Erythroblast (primary cell): ENCODE data around the gene UBP1.

ENCODE experiments used
- GATA1 ChIP-seq: IDR thresholded peaks from 2 replicates; pipeline ENCODE4 v1.6.1; 2011; ENCODE audit warnings: low read depth, mild to moderate bottlenecking, control low read depth, low read length, moderate library complexity
- POLR2A ChIP-seq: IDR thresholded peaks from 2 replicates; pipeline ENCODE4 v1.6.1; 2011; ENCODE audit warnings: mild to moderate bottlenecking, low read length

DNA sequence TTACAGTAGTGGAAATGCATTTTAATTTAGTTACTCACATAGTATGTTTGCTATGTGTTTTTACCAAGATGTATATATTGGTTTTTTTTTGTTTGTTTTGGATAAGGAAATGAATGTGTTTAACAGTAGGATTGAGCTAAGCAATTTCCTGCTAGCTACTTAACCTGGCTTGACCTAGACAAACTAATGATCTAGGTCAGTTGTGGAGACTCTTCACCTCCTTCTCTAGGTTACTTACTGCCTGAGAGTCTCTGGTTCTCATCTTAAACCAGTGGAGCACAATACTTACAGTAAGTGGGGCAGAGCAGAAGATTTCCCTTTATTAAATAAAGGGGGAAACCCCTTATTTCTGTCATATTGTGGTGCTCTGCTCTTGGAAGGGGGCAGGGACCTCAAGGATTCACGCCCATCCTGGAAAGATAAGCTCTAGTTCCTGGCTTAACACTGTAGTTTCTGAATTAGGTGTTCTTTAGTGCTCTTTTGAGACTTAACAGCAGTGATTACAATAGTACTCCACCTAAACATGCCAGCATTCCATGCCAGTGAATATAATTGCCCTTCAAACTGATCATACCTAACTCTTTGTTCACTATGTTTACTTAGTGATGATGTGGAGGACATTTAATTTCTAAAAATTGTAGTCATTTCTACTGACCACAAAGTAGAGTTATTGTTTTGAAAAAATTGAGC is 79.9 kb downstream of the UBP1 start:
- TF ChIP-seq POLR2A (no peak), GATA1 (no peak)
